H1 (cell line): ENCODE results near the gene GABARAPL2. TPM values are rescaled to one million over a fixed set of nuclear protein-coding genes. Genes with fewer than 3 reads are reported as not detected.

Experiments
- CTCF ChIA-PET: fragments of 300-600 bp; sonication (Branson Sonifier 250); formaldehyde crosslinking; loops from one replicate; lab custom pipeline; 2021; ENCODE audit not compliant: partially characterized antibody; lab: Charles Lee
- POLR2A ChIA-PET: fragments of 300-600 bp; sonication (Branson Sonifier 250); formaldehyde crosslinking; loops from one replicate; lab custom pipeline; 2021; ENCODE audit warnings: inconsistent platforms; ENCODE audit not compliant: partially characterized antibody; lab: Charles Lee
- DNase-seq, 2 experiments: peaks; one replicate each; pipeline versions ENCODE4 v3.0.0 to v3.0.0-alpha.2; 2010 to 2022; ENCODE audit warnings: low spot score in 2 of 2, low read depth in 1 of 2, mixed read lengths in 1 of 2
- FAIRE-seq: peaks from 2 replicates; lab custom pipeline; 2011; peaks lifted over from hg19 to GRCh38; lab: Jason Lieb, UNC
- H2AFZ ChIP-seq: 2 replicates; pipeline ENCODE4 v1.8.1; 2012; ENCODE audit warnings: low read length, inconsistent platforms
- H2AK5ac ChIP-seq: 2 replicates; pipeline ENCODE4 v1.6.1; 2013; ENCODE audit warnings: low read depth, low read length
- H2BK120ac ChIP-seq: replicated peaks from 2 replicates; pipeline ENCODE3; 2013; ENCODE audit warnings: low read depth, low read length, inconsistent platforms
- H2BK12ac ChIP-seq: 2 replicates; pipeline ENCODE4 v1.6.1; 2013; ENCODE audit warnings: low read depth, low read length
- H2BK15ac ChIP-seq: 2 replicates; pipeline ENCODE4 v1.6.1; 2013; ENCODE audit warnings: low read length
- H2BK20ac ChIP-seq: 2 replicates; pipeline ENCODE4 v1.6.1; 2013; ENCODE audit warnings: low read length
- H2BK5ac ChIP-seq: 2 replicates; pipeline ENCODE4 v1.6.1; 2013; ENCODE audit warnings: low read depth, low read length
- H3K14ac ChIP-seq: 2 replicates; pipeline ENCODE4 v1.6.1; 2013; ENCODE audit warnings: inconsistent platforms; ENCODE audit not compliant: insufficient read length
- H3K18ac ChIP-seq: 2 replicates; pipeline ENCODE4 v1.6.1; 2013; ENCODE audit warnings: low read length; ENCODE audit errors: extremely low read depth
- H3K23ac ChIP-seq: 2 replicates; pipeline ENCODE4 v1.6.1; 2013; ENCODE audit warnings: inconsistent platforms; ENCODE audit not compliant: insufficient read length
- H3K23me2 ChIP-seq: 2 replicates; pipeline ENCODE4 v1.6.1; 2013; ENCODE audit warnings: low read depth, low read length
- H3K27ac ChIP-seq: 2 replicates; pipeline ENCODE4 v1.6.1; 2011; ENCODE audit warnings: low read depth, low read length, inconsistent platforms
- H3K27me3 ChIP-seq, 4 experiments: replicated peaks in 1 of 4; 1 replicate in 1 of 4; 2 replicates in 3 of 4; pipeline versions ENCODE4 v1.6.1 to v1.8.1; 2011 to 2013; ENCODE audit warnings: low read length in 3 of 4, mild to moderate bottlenecking in 3 of 4, inconsistent platforms in 2 of 4, mixed read lengths in 2 of 4, moderate library complexity in 1 of 4; ENCODE audit not compliant: control insufficient read depth in 3 of 4, insufficient read depth in 3 of 4; ENCODE audit errors: extremely low read depth in 1 of 4
- H3K36me3 ChIP-seq, 4 experiments: 2 replicates each; pipeline versions ENCODE4 v1.6.1 to v1.8.1; 2011 to 2013; ENCODE audit warnings: mild to moderate bottlenecking in 4 of 4, low read length in 3 of 4, moderate library complexity in 2 of 4, control low read depth in 1 of 4, inconsistent platforms in 1 of 4; ENCODE audit not compliant: insufficient read depth in 4 of 4, control insufficient read depth in 2 of 4
- H3K4ac ChIP-seq: replicated peaks from 2 replicates; pipeline ENCODE3; 2013; ENCODE audit warnings: low read length, low read depth, mixed read lengths, inconsistent platforms; ENCODE audit not compliant: insufficient read length
- H3K4me1 ChIP-seq, 4 experiments: replicated peaks in 1 of 4; 1 replicate in 1 of 4; 2 replicates in 3 of 4; pipeline versions ENCODE4 v1.6.1 to v1.8.1; 2011 to 2013; ENCODE audit warnings: low read length in 3 of 4, inconsistent platforms in 2 of 4, mixed read lengths in 1 of 4; ENCODE audit not compliant: insufficient read depth in 4 of 4, control insufficient read depth in 3 of 4
- H3K4me2 ChIP-seq, 2 experiments: 2 replicates each; pipeline versions ENCODE4 v1.6.1 to v1.8.1; 2011 to 2013; ENCODE audit warnings: low read depth in 2 of 2, low read length in 2 of 2, control low read depth in 1 of 2, inconsistent platforms in 1 of 2, mild to moderate bottlenecking in 1 of 2; ENCODE audit not compliant: insufficient read depth in 1 of 2
- H3K4me3 ChIP-seq, 4 experiments: fragments of 200-600, 300-600 bp in 1 of 4; sonication (generic), shearing (Covaris generic), sonication (Bioruptor Twin) in 1 of 4; 2 replicates each; pipeline versions ENCODE4 v1.5.1 to v1.8.1; 2011 to 2016; ENCODE audit warnings: low read length in 4 of 4, low read depth in 3 of 4, control low read depth in 2 of 4, inconsistent platforms in 2 of 4, mild to moderate bottlenecking in 2 of 4, mixed read lengths in 1 of 4, moderate library complexity in 1 of 4; ENCODE audit not compliant: insufficient read depth in 2 of 4; ENCODE audit errors: extremely low read depth in 1 of 4
- H3K56ac ChIP-seq: replicated peaks from 2 replicates; pipeline ENCODE3; 2013; ENCODE audit warnings: low read depth, mild to moderate bottlenecking, mixed read lengths, low read length, inconsistent platforms; ENCODE audit not compliant: insufficient read length
- H3K79me1 ChIP-seq: 2 replicates; pipeline ENCODE4 v1.6.1; 2013; ENCODE audit warnings: low read depth, low read length, control low read depth
- H3K79me2 ChIP-seq, 2 experiments: 2 replicates each; pipeline versions ENCODE4 v1.6.1 to v1.8.1; 2012 to 2013; ENCODE audit warnings: low read length in 2 of 2, mild to moderate bottlenecking in 2 of 2, inconsistent platforms in 1 of 2; ENCODE audit not compliant: insufficient read depth in 2 of 2, control insufficient read depth in 1 of 2
- H3K9ac ChIP-seq, 4 experiments: replicated peaks in 1 of 4; 1 replicate in 1 of 4; 2 replicates in 3 of 4; pipeline versions ENCODE4 v1.6.1 to v1.8.1; 2011 to 2013; ENCODE audit warnings: low read depth in 3 of 4, low read length in 3 of 4, control low read depth in 2 of 4, mild to moderate bottlenecking in 2 of 4, moderate library complexity in 2 of 4, inconsistent platforms in 1 of 4; ENCODE audit errors: extremely low read depth in 1 of 4
- H3K9me3 ChIP-seq, 2 experiments: 2 replicates each; pipeline versions ENCODE4 v1.6.1 to v1.8.1; 2012 to 2013; ENCODE audit warnings: mild to moderate bottlenecking in 2 of 2, moderate library complexity in 2 of 2, control low read depth in 1 of 2, inconsistent platforms in 1 of 2, low read depth in 1 of 2, low read length in 1 of 2, mixed read lengths in 1 of 2; ENCODE audit not compliant: insufficient read depth in 2 of 2
- H4K20me1 ChIP-seq, 2 experiments: replicated peaks in 1 of 2; 2 replicates each; pipeline versions ENCODE3 to v1.8.1; 2011 to 2013; ENCODE audit warnings: inconsistent platforms in 2 of 2, low read length in 2 of 2, mild to moderate bottlenecking in 1 of 2; ENCODE audit not compliant: insufficient read depth in 2 of 2, control insufficient read depth in 1 of 2
- H4K5ac ChIP-seq: 2 replicates; pipeline ENCODE4 v1.6.1; 2013; ENCODE audit warnings: low read length, low read depth, mixed read lengths, inconsistent platforms; ENCODE audit not compliant: insufficient read length
- H4K8ac ChIP-seq: 2 replicates; pipeline ENCODE4 v1.8.0; 2013; ENCODE audit warnings: mild to moderate bottlenecking, moderate library complexity, low read length, inconsistent platforms; ENCODE audit not compliant: insufficient read depth; ENCODE audit errors: extremely low read depth
- H4K91ac ChIP-seq: replicated peaks from 2 replicates; pipeline ENCODE3; 2013; ENCODE audit warnings: low read length, mixed read lengths, inconsistent platforms; ENCODE audit not compliant: insufficient read length
- POLR2A ChIP-seq, 2 experiments: IDR thresholded peaks; 1 replicate in 1 of 2; 2 replicates in 1 of 2; pipeline ENCODE4 v1.6.1; 2011; ENCODE audit warnings: low read depth in 2 of 2, low read length in 2 of 2, mild to moderate bottlenecking in 2 of 2; ENCODE audit errors: control extremely low read depth in 1 of 2
- RXRA ChIP-seq: IDR thresholded peaks from 2 replicates; pipeline ENCODE4 v1.6.1; 2011; ENCODE audit warnings: low read depth, mild to moderate bottlenecking, low read length, moderate library complexity; ENCODE audit not compliant: insufficient read depth
- ZNF274 ChIP-seq: IDR thresholded peaks from 2 replicates; pipeline ENCODE4 v1.7.0; 2012; ENCODE audit warnings: low read length, borderline replicate concordance; ENCODE audit errors: extremely low read depth
- WGBS, 2 experiments: shearing (Covaris generic) in 1 of 2; methylation state at CpG; one replicate each; pipeline versions ENCODE4 v1.1.6 to v1.1.7; 2013 to 2015; ENCODE audit warnings: low lambda C conversion rate in 2 of 2, mixed read lengths in 2 of 2, inconsistent platforms in 1 of 2, low coverage in 1 of 2, missing lambda C conversion rate in 1 of 2; ENCODE audit not compliant: insufficient replicate concordance in 2 of 2, insufficient coverage in 1 of 2, insufficient read length in 1 of 2; ENCODE audit errors: extremely low coverage in 1 of 2, missing lambda C conversion rate in 1 of 2; 5-methylcytosine and 5-hydroxymethylcytosine counted together
- polyA plus RNA-seq, 7 experiments: library from polyadenylated mRNA; depleted of rRNA in 3 of 7; stranded (reverse) in 5 of 7; unstranded in 2 of 7; fragments of >200 nt in 5 of 7; fragments of 200-250 nt in 2 of 7; gene quantifications; 1 replicate in 5 of 7; 2 replicates in 1 of 7; 4 replicates in 1 of 7; pipeline versions ENCODE4 v1.2.1 to v1.2.3, GENCODE V29; 2011 to 2013; ENCODE audit warnings: missing spikeins in 2 of 7, mixed read lengths in 2 of 7
- total RNA-seq: library from RNA; stranded (reverse); fragmentation: NEBNext Ultra II Directional; extraction: Animal tissue kit (Norgen Biotek cat#: 25700); gene quantifications from 2 replicates; pipeline ENCODE4 v1.2.1, GENCODE V29; 2021

GABARAPL2 gene
- total and polyA plus RNA-seq, 2 of the 8 experiments (the other 6 are each of a cell fraction or from before 2014, with no cell fraction given) = 65.8 to 71.3 TPM

DNA sequence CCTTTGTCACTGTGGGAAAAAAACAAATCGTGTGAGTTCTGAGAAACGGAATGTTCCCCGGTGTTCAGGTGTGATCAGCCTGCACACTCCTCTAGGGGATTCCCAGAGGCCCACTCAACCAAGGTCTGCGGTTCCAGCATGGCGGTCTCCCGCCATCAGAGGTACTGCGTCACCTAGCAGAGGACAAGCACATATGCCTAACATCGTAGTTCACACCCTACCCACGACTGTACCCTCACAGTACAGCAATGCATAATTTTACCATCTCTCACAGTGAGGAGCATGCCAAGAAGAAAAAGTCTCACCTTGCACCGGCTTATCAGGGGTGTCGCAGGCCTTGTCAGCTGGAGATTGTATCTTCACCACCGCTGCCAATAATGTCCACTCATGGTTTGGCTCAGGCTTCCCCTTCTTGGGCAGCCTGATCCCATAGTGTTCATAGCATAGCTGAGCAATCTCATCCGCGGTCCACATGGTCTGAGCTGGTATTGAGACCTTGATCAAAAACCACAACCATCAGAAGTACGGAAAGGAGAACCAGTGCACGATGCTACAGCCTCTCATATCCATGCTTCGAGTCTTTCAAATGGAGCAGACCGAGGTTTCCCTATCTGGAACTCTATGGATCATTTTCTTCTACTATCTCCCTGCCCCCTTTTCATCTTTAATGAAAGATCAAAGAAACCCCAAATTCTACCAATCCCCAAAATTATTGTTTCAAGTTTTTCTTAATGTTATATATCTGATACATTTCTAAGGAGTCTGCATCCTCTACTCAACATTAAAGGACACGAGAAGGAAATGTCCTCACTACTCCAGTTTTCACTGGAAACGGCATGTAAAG, 54.4 kb downstream of the GABARAPL2 start:
- peaks cover 0 to 1% of the 10 kb centered on the region in 2 experiments for H4K20me1 ChIP-seq
- POLR2A ChIA-PET = interaction anchor here (0.9 to 1.7 kb wide), 3 partner anchors 14 to 103 kb away, joined by 4 to 6 read pairs (median 5); no protein-coding TSS in a partner anchor
- CTCF ChIA-PET = interaction anchor here (0.6 to 4.3 kb wide), 13 partner anchors 8 to 424 kb away, joined by 3 to 22 read pairs (median 4); no protein-coding TSS in a partner anchor
- WGBS, 2 experiments = 89% methylated on average over 20 of the region's 20 CpGs; no CpG with 5 or more reads in 1 of the 2 experiments
- no peak overlapping the region for H2BK20ac ChIP-seq
- no peak overlapping the region for H3K4me2 ChIP-seq
- peaks cover 4 to 43% (median 27%) of the 10 kb centered on the region in 4 experiments for H3K36me3 ChIP-seq
- peaks cover 0 to 9% (median 4%) of the 10 kb centered on the region in 4 experiments; a peak in 5 of 7 replicates for H3K4me1 ChIP-seq
- no peaks in the 10 kb centered on the region for H3K27me3 ChIP-seq
- no peak overlapping the region for H3K18ac ChIP-seq
- H3K79me1 ChIP-seq = no peaks in the 10 kb centered on the region; the same call in 1 of the 2 replicates
- H4K8ac ChIP-seq = no peak overlapping the region; the same call in 1 of the 2 replicates
- no peak overlapping the region for H2BK5ac ChIP-seq
- H2BK120ac ChIP-seq = no peak overlapping the region
- no peak overlapping the region for H3K56ac ChIP-seq
- TF ChIP-seq ZNF274 (no peak), RXRA (no peak), POLR2A (IDR thresholded peaks at IDR 0.05; ENCODE audit: control extremely low read depth in 1 of 2, low read depth in 2 of 2, low read length in 2 of 2) (0 out of 3 replicates have a peak, but pooled peaks of 1 of the 2 experiments have one; percentile 20)
- H3K79me2 ChIP-seq = peaks cover 0 to 6% of the 10 kb centered on the region in 2 experiments; a peak in 1 of 4 replicates
- H4K91ac ChIP-seq = no peak overlapping the region
- H3K23ac ChIP-seq = no peak overlapping the region
- FAIRE-seq (no peak), DNase-seq (no peak)
- no peak overlapping the region for H3K27ac ChIP-seq
- no peak overlapping the region for H2AK5ac ChIP-seq
- H2BK15ac ChIP-seq = no peak overlapping the region
- no peak overlapping the region for H3K4me3 ChIP-seq
- no peak overlapping the region for H2AFZ ChIP-seq
- no peaks in the 10 kb centered on the region for H3K9me3 ChIP-seq
- no peak overlapping the region for H3K14ac ChIP-seq
- H4K5ac ChIP-seq = no peak overlapping the region
- peaks cover 6% of the 10 kb centered on the region for H3K23me2 ChIP-seq
- no peak overlapping the region; a peak in 1 of 7 replicates for H3K9ac ChIP-seq
- no peak overlapping the region for H2BK12ac ChIP-seq
- H3K4ac ChIP-seq = no peak overlapping the region
